GM18499 (cell line): ENCODE measurements around the gene BUD23.
"Not testable (repeated sequence)": the region's sequence is repeated elsewhere in the genome, so short reads cannot be mapped to it uniquely, and the experiment has no call there.

Experiments used
- ATAC-seq: cut with Tn5 transposase; IDR thresholded peaks from one replicate; pipeline ENCODE4 v1.9.1; 2021; ENCODE audit warnings: moderate number of reproducible peaks; ENCODE audit not compliant: insufficient read depth, unreplicated experiment

BUD23 gene

GRCh38 chr7:73699370-73700068 is 16.1 kb downstream of the BUD23 start:
- no peak for ATAC-seq

DNA sequence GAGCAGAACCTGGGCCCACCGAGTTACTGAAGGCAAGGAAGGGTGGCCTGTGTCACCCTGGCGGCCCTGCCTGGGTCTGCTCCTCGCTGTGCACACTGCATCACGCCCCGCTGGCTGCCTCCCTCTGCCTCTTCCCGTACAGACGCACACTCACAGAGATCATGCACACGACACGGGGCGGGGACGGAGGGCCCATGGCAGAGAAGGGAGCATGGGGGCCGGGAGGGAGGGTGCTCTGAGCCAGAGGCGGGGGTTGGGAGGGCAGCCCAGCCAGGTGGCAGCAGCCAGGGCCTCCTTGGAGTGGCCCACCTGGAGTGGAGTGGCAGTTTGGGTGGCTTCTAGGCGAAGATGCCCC is 16.6 kb downstream of the BUD23 start:
- no peak for ATAC-seq

DNA sequence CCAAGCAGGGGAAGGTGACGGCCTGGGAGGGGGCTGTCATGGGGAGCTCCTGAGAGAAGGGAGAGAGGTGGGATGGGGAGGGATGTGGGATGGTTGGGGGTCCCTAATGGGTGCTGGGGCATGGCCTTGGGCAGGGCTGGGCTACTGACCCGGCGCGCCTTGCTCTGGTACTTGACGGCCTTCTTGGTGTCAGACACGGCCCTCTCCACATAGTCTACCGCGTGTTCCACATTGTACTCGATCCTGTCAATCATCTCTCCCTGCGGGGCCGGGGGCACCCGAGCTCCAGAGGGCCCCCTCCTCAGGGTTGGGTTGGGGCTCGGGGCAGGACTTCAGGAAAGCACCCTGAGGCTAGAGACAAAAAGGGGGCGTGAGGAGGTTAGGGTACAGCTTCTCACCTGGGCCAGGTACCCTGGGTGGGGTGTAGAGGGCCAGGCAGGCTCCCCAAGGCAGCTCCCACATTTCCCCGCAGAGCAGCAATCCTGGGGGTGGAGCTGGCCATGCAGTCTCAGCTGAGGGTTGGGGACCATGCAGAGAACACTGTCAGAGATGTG is 17.3 kb downstream of the BUD23 start:
- ATAC-seq: no peak

DNA sequence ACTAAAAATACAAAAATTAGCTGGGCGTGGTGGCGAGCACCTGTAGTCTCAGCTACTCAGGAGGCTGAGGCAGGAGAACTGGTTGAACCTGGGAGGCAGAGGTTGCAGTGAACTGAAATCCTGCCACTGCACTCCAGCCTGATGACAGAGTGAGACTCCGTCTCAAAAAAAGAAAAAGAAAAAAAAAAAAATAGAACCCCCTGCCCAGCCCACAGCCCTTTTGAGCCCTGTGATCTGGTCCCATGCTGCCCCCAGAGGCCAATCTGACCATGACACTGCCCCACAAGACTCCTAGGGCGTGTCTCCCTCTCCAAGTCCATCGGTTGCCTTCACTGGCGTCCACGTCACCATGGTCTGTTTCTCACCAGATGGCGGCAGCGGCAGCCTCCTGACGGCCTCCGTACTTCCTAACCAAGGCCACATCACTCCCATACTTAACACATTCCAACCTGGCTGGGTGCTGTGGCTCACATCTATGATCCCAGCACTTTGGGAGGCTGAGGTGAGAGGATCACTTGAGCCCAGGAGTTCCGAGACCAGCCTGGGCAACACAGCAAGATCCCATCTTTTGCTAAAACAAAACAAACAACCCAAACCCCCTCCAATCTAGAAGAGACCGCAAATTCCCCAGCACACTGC is 18.1 kb downstream of the BUD23 start:
- ATAC-seq: no peak

DNA sequence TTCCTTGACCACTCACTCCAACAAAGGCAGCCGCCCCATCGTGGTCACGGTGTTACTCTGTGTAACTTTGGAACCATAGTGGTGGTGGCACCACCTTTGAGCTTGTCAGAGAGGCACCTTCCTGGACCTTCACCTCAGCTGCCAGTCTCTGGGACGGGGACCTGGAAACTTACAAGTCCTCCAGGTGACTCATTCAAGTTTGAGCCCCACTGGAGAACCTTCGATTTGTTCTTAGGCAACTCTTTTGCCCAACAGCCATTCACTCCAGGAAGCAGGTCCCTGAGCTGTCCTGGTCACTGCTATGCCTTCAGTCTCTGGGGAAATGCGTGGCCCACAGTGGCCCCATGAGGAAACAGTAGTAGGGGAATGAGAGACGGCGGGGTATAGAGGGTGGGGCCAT is 18.8 kb downstream of the BUD23 start:
- no peak for ATAC-seq

GRCh38 chr7:73702665-73703064 is 19.3 kb downstream of the BUD23 start:
- ATAC-seq: no peak

DNA sequence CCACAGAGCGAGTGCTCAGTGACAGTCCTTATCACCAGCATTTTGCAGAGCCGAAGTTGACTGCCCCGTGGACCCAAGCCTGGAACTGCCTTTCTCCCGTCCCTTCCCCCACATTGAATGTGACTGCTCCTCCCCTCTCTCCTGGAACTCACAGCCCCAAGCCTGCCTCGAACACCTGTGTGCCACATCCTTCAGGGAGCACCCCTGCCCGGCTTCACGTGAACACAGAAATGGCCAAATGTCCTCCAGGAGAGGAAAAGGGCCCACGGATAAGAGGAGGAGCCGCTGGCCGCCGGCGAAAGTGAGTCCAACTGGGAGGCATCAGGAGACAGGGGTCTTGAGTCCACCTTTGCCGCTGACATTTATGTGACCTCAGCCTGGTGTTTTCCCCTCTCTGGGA is 19.8 kb downstream of the BUD23 start:
- no peak for ATAC-seq

DNA sequence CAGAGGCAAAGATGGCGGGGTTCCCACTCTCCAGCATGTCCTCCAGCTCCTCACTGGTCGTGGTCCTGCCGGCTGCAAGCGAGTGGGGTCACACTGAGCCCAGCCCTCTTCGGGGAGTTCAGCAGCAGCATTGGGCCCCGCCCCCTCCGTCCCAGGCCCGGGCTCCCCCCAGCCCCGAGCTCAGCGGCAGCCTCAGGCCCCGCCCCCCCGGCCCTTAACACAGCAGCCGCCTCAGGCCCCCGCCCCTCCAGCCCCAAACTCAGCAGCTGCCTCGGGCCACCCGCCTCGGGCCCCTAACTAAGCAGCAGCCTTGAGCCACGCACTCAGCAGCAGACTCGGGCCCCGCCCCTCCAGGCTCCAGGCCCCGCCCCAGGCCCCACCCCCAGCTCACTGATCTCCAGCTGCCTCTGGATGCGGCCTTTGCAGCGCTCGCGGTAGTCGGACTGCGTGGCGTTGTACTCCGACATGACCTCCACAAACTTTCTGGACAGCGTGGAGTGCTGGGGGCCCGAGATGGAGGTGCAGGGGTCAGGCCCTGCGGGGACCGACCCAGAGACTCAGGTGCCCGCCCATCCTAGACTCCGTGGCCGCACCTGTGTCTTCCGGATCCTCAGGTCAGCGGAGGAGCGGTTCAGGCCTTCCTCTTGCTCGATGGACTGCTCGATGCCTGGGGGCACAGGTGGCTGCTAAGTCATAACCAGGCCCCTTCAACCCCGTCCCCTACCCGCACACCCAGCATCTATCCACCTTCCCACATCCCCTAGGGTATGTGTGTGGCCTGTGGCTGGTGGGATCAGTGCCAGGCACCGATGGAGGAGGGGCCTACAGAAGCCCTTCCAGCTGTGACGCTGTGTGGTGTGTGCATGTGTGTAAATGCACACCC is 20.6 kb downstream of the BUD23 start:
- ATAC-seq: no peak

GRCh38 chr7:73704640-73705550 is 21.5 kb downstream of the BUD23 start:
- ATAC-seq: no peak

- ATAC-seq: no peak
These were observed 22.1 kb downstream of the BUD23 start for GRCh38 chr7:73705551-73705920.

DNA sequence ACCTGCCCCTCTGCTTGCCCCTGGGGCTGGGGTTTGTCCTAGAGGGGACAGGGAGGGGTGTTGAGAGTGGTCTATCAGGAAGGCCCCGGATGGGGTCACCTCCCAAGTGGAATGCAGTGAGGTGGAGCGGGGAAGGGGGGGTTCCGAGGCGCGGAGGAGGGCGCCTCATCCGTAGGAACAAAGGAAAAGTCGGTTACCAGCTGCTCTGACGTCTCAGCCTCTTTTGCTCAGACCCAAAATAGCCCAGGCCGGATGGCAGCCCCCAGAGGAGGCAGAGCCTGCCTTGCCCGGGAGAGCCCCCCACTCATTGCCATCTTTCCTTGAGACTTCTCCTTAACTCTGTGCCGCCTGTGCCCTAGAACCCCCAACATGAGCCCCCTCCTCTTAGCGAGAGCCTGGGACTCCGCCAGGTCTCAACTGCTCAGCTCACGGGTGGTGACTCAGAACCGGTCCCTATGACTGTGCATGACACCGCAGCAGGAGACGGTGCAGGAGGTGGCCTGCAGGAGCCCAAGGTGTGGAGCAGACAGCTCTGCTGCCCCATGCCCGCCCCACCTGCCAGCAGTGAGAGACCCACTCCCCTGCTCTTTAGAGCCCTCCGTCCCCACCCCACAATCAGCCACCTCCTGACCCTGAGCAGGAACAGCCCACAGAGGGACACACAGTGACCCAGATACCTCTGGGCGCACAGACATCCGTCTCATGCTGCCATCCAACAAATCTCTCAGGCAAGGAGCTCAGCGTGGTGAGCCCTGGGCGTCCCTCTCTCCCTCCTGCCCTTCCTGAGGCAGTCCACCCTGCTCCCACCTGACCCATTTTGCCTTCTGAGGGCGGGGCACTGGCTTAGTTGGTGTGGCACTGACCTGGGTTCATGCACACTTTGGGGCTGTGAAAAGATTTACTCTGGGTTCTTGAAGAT is 23.0 kb downstream of the BUD23 start:
- ATAC-seq: no peak

DNA sequence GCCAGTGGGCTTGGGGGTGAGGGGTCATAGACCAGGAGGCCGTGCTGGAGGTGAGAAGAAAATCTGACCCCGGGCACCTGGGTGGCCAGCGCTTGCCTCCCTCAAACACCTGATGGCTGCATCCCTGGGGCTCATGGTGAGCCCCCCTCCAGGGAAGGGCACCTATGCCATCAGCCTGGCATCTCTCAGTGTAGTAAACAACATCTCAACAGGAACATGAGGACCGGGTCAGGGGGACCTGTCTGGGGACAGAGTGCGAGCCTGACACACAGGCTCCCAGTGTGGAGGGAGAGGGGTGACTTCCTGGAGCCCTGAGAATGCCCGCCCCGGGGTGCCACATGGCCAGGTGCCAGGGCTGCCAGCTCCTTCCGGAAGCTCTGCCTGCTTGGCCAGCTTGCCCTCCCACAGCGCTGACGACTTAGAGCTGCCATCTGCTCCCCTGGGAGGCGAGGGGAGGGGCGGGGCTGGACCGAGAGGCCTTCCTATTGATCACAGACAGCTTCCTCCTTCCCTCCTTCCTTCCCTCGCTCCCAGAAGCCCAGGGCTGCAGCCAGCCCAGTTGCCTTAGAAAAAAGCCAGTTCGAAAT is 23.7 kb downstream of the BUD23 start:
- no peak for ATAC-seq

- ATAC-seq: no peak
These were observed 25.7 kb downstream of the BUD23 start for GRCh38 chr7:73708961-73709549.

DNA sequence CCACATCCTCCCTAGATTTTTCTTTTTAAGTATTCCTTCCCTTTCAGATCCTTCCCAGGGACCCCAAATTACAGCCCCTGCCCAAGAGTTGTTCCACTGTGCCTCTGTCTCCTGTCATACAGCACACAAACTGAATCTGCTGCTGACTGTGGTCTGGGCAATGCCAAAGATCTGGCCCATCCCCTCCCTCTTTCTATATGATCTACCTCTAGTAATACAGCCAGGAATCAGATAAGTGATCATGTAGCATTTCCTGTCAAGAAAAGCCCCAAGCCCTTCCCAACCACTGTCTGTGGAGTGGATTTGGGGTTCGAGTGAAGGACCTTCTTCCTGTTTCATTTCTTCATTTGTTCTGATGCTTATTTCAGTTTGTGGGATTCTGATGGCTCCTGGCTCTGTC is 29.4 kb downstream of the BUD23 start:
- ATAC-seq: no peak

DNA sequence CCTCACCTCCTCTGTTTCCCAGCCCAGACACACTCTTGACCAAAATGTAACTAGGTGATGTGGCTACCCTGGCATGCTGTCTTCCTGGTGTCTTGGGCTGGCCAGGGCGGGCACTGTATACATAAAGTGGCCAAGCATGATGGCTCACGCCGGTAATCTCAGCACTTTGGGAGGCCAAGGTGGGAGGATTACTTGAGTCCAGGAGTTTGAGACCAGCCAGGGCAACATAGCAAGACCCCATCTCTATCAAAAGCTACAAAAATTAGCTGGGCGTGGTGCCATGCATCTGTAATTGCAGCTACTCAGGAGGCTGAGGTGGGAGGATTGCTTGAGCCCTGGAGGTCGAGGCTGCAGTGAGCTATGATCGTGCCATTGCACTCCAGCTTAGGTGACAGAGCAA is 29.9 kb downstream of the BUD23 start:
- ATAC-seq: not testable (repeated sequence)

DNA sequence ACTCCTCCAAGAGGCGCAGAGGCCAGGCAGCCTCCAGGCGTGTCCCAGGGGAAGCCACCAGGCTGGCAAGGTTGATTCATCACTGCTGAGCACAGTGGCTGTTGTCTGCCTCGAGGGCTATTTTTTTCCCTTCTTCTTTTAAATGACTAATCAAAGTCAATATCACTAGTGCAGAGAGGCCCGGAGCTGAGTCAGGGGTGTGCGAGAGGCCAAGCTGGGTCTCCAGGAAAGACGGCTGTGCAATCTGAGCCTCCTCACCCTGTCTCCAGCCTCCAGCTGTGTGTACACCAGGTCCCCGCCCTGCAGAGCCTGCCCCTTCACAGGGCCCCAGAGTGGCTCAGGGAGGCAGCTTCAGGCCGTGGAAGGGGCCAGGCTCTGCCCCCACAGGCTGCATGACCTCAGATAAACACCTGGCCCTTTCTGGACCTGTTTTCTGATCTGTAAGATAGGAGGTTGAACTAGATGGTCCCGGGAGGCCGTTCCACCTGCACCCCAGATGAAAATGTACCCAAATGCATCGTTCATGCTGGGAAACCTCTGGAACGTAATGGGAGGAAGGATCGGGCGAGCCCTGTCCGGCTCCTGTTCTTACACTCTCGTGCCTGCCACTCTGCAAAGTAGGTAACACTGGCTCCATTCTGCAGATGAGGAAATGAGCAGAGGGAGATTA is 32.4 kb downstream of the BUD23 start:
- no peak for ATAC-seq

GRCh38 chr7:73716318-73716890 is 33.0 kb downstream of the BUD23 start:
- ATAC-seq: no peak
